Gastroesophageal sphincter (tissue), 4 donors: Measurements from ENCODE around the gene MAPK8IP3. TPM values are rescaled to one million over a fixed set of nuclear protein-coding genes. Genes with fewer than 3 reads are reported as not detected.

Experiments
- ATAC-seq: fragments of 150-250 bp; one replicate; pipeline ENCODE4 v1.9.1; 2016; ENCODE audit warnings: mild to moderate bottlenecking, moderate library complexity
- H3K27ac ChIP-seq, 4 donors: fragments of 200-600 bp; sonication (generic) in 3 of 4; 1 replicate in 3 of 4; 2 replicates in 1 of 4; pipeline ENCODE4 v1.5.1; 2016 to 2019
- H3K27me3 ChIP-seq: fragments of 200-600 bp; sonication (generic); one replicate; pipeline ENCODE4 v1.5.1; 2019
- H3K36me3 ChIP-seq, 2 donors: fragments of 200-600 bp; sonication (generic); one replicate each; pipeline ENCODE4 v1.5.1; 2019; ENCODE audit warnings: control low read depth in 1 of 2
- H3K4me1 ChIP-seq, 3 donors: fragments of 200-600 bp; sonication (generic); 1 replicate in 2 of 3; 2 replicates in 1 of 3; pipeline ENCODE4 v1.5.1; 2016 to 2019; ENCODE audit warnings: control low read depth in 2 of 3
- H3K4me3 ChIP-seq, 2 donors: fragments of 200-600 bp; sonication (generic); one replicate each; pipeline ENCODE4 v1.5.1; 2019; ENCODE audit warnings: mild to moderate bottlenecking in 1 of 2, moderate library complexity in 1 of 2
- H3K9me3 ChIP-seq, 3 donors: fragments of 200-600 bp; sonication (generic); one replicate each; pipeline ENCODE4 v1.5.1; 2017 to 2019; ENCODE audit warnings: control low read depth in 2 of 3
- CTCF ChIP-seq, 4 experiments: fragments of 200-600 bp in 2 of 4; fragments of 450-650 bp in 2 of 4; sonication (generic) in 1 of 4; IDR thresholded peaks; one replicate each; pipeline ENCODE4 v1.5.1; 2017 to 2019; ENCODE audit warnings: antibody characterized with exemption in 4 of 4, mild to moderate bottlenecking in 2 of 4, moderate library complexity in 2 of 4
- EP300 ChIP-seq: sonication (generic); formaldehyde crosslinking; IDR thresholded peaks from one replicate; pipeline ENCODE4 v1.6.1; 2017; ENCODE audit warnings: antibody characterized with exemption, mild to moderate bottlenecking
- POLR2A ChIP-seq, 2 donors: fragments of 450-650 bp; IDR thresholded peaks; one replicate each; pipeline ENCODE4 v1.6.1; 2017; ENCODE audit warnings: antibody characterized with exemption in 2 of 2, mild to moderate bottlenecking in 2 of 2, moderate library complexity in 1 of 2
- POLR2AphosphoS5 ChIP-seq: sonication (generic); formaldehyde crosslinking; IDR thresholded peaks from one replicate; pipeline ENCODE4 v1.6.1; 2017; ENCODE audit warnings: antibody characterized with exemption
- WGBS, 2 donors: methylation state at CpG; one replicate each; pipeline ENCODE4 v1.1.5; 2018; ENCODE audit warnings: low coverage in 1 of 2; 5-methylcytosine and 5-hydroxymethylcytosine counted together
- total RNA-seq, 4 donors: library from RNA; depleted of rRNA; stranded (reverse); fragments of >200 nt; gene quantifications; one replicate each; pipeline ENCODE4 v1.1.0, GENCODE V29; 2016

Gene MAPK8IP3
- total RNA-seq, 4 donors from 2014 or later: 12.0 to 66.8 (median 33.1) TPM

GRCh38 chr16:1723450-1724147, 17.6 kb downstream of the MAPK8IP3 start:
- peaks cover 0 to 43% of the 10 kb centered on the region in 2 donors for H3K36me3 ChIP-seq
- H3K9me3 ChIP-seq: no peaks in the 10 kb centered on the region
- WGBS, 2 donors: 39 to 41% methylated on average over 4 of the region's 6 CpGs
- no peak overlapping the region for H3K4me3 ChIP-seq
- ATAC-seq: no peak
- H3K27me3 ChIP-seq: no peaks in the 10 kb centered on the region
- peak overlapping the region in 3 of 4 donors; percentile 2 to 71 (median 58) for H3K27ac ChIP-seq
- TF ChIP-seq POLR2A (IDR thresholded peaks at IDR 0.05): no peak
- TF ChIP-seq CTCF (IDR thresholded peaks at IDR 0.05): peak in 3 of 4 experiments; percentile 54 to 71 (median 58)
- no peak for TF ChIP-seq EP300
- no peak for TF ChIP-seq POLR2AphosphoS5
- H3K4me1 ChIP-seq: peaks cover 0 to 45% (median 9%) of the 10 kb centered on the region in 3 donors

GRCh38 chr16:1724491-1724890, 18.5 kb downstream of the MAPK8IP3 start:
- Histone ChIP-seq H3K4me1 (peaks cover 0 to 42% (median 9%) of the 10 kb centered on the region in 3 donors), H3K27me3 (no peaks in the 10 kb centered on the region), H3K4me3 (no peak overlapping the region), H3K36me3 (peaks cover 0 to 52% of the 10 kb centered on the region in 2 donors), H3K9me3 (no peaks in the 10 kb centered on the region), H3K27ac (no peak overlapping the region)
- no peak for ATAC-seq
- no peak for TF ChIP-seq POLR2A (IDR thresholded peaks at IDR 0.05)
- TF ChIP-seq EP300: no peak
- no peak for TF ChIP-seq CTCF (IDR thresholded peaks at IDR 0.05)
- TF ChIP-seq POLR2AphosphoS5: no peak
- 40 to 89% methylated on average over 1 to 5 of the region's 12 CpGs for WGBS, 2 donors

- H3K4me1 ChIP-seq: peaks cover 0 to 29% (median 5%) of the 10 kb centered on the region in 3 donors
- no peak overlapping the region for H3K27ac ChIP-seq
- TF ChIP-seq POLR2AphosphoS5: no peak
- no peak for TF ChIP-seq CTCF (IDR thresholded peaks at IDR 0.05)
- no peak for TF ChIP-seq POLR2A (IDR thresholded peaks at IDR 0.05)
- no peak for TF ChIP-seq EP300
- no peak overlapping the region for H3K4me3 ChIP-seq
- no peak for ATAC-seq
- H3K27me3 ChIP-seq: no peaks in the 10 kb centered on the region
- H3K36me3 ChIP-seq: peaks cover 0 to 75% of the 10 kb centered on the region in 2 donors
- H3K9me3 ChIP-seq: no peaks in the 10 kb centered on the region
- 100% methylated on average over 1 of the region's 32 CpGs; no CpG with 5 or more reads in 1 of the 2 donors for WGBS, 2 donors
Observed at GRCh38 chr16:1726661-1727502, 20.9 kb downstream of the MAPK8IP3 start.

- Histone ChIP-seq H3K9me3 (no peaks in the 10 kb centered on the region), H3K4me1 (peaks cover 0 to 19% (median 0%) of the 10 kb centered on the region in 3 donors), H3K4me3 (no peak overlapping the region), H3K27ac (no peak overlapping the region), H3K27me3 (no peaks in the 10 kb centered on the region), H3K36me3 (peaks cover 0 to 86% of the 10 kb centered on the region in 2 donors)
- no peak for ATAC-seq
- 90 to 91% methylated on average over 4 to 8 of the region's 37 CpGs for WGBS, 2 donors
- no peak for TF ChIP-seq POLR2A (IDR thresholded peaks at IDR 0.05)
Observed at GRCh38 chr16:1727651-1728624, 21.9 kb downstream of the MAPK8IP3 start.

GRCh38 chr16:1729026-1729425, 23.0 kb downstream of the MAPK8IP3 start:
- no peak for ATAC-seq
- no peak overlapping the region for H3K4me3 ChIP-seq
- no peaks in the 10 kb centered on the region for H3K27me3 ChIP-seq
- peaks cover 0 to 8% (median 0%) of the 10 kb centered on the region in 3 donors for H3K4me1 ChIP-seq
- no peaks in the 10 kb centered on the region for H3K9me3 ChIP-seq
- no peak overlapping the region for H3K27ac ChIP-seq
- peaks cover 0 to 97% of the 10 kb centered on the region in 2 donors for H3K36me3 ChIP-seq
- WGBS, 2 donors: no CpG with 5 or more reads among the region's 18 CpGs
- no peak for TF ChIP-seq POLR2AphosphoS5
- no peak for TF ChIP-seq POLR2A (IDR thresholded peaks at IDR 0.05)
- TF ChIP-seq EP300: no peak
- no peak for TF ChIP-seq CTCF (IDR thresholded peaks at IDR 0.05)
